IMR-90 (cell line): ENCODE results near the gene POLD1. TPM values are rescaled to one million over a fixed set of nuclear protein-coding genes. Genes with fewer than 3 reads are reported as not detected.

ENCODE experiments used
- ATAC-seq: fragments of 200-7000 bp; cut with Tn5 transposase; 2 replicates; pipeline ENCODE4 v1.9.1; 2020; ENCODE audit warnings: low read depth, mild to moderate bottlenecking, moderate library complexity
- BruUV-seq: library from RNA; stranded (reverse); fragments of 400-500 nt; replicated peaks from 2 replicates; lab custom pipeline; 2021; lab: Mats Ljungman, UMichigan
- CTCF ChIA-PET: fragments of 300-600 bp; formaldehyde crosslinking; extraction: SDS; loops from one replicate; lab custom pipeline; 2021; ENCODE audit warnings: antibody characterized with exemption; lab: Yijun Ruan, JAX
- POLR2A ChIA-PET: fragments of 300-600 bp; sonication (Branson Sonifier 250); formaldehyde crosslinking; loops from one replicate; lab custom pipeline; 2022; ENCODE audit warnings: antibody characterized with exemption; ENCODE audit not compliant: unreplicated experiment; lab: Charles Lee
- DNase-seq: peaks from one replicate; pipeline ENCODE4 v3.0.0; 2013
- H2AFZ ChIP-seq: replicated peaks from 2 replicates; pipeline ENCODE3; 2013; ENCODE audit warnings: low read length, mild to moderate bottlenecking; ENCODE audit not compliant: poor library complexity
- H2AK5ac ChIP-seq: 2 replicates; pipeline ENCODE4 v1.6.1; 2013; ENCODE audit warnings: low read depth, low read length, inconsistent platforms
- H2AK9ac ChIP-seq: replicated peaks from 2 replicates; pipeline ENCODE3; 2013; ENCODE audit warnings: mild to moderate bottlenecking, low read depth, low read length, moderate library complexity; ENCODE audit not compliant: poor library complexity
- H2BK120ac ChIP-seq: 2 replicates; pipeline ENCODE4 v1.6.1; 2013; ENCODE audit warnings: low read depth, low read length, inconsistent platforms
- H2BK15ac ChIP-seq: 3 replicates; pipeline ENCODE4 v1.6.1; 2013; ENCODE audit warnings: low read depth, low read length, inconsistent platforms
- H2BK20ac ChIP-seq: 2 replicates; pipeline ENCODE4 v1.6.1; 2013; ENCODE audit warnings: low read depth, mild to moderate bottlenecking, inconsistent platforms, low read length, moderate library complexity
- H2BK5ac ChIP-seq: 2 replicates; pipeline ENCODE4 v1.6.1; 2013; ENCODE audit warnings: mild to moderate bottlenecking, low read depth, low read length, inconsistent platforms; ENCODE audit not compliant: poor library complexity, severe bottlenecking
- H3K14ac ChIP-seq: replicated peaks from 2 replicates; pipeline ENCODE4 v1.6.1; 2013; ENCODE audit warnings: low read depth, low read length, inconsistent platforms
- H3K18ac ChIP-seq: 2 replicates; pipeline ENCODE4 v1.6.1; 2013; ENCODE audit warnings: low read depth, low read length, control low read depth
- H3K23ac ChIP-seq: 2 replicates; pipeline ENCODE4 v1.6.1; 2013; ENCODE audit warnings: low read depth, low read length, inconsistent platforms
- H3K27ac ChIP-seq: 2 replicates; pipeline ENCODE4 v1.5.1; 2013; ENCODE audit warnings: mild to moderate bottlenecking, control low read depth, low read length; ENCODE audit not compliant: insufficient read depth
- H3K27me3 ChIP-seq: 2 replicates; pipeline ENCODE4 v1.6.1; 2013; ENCODE audit warnings: low read length; ENCODE audit not compliant: control insufficient read depth, insufficient read depth
- H3K36me3 ChIP-seq: 2 replicates; pipeline ENCODE4 v1.6.1; 2013; ENCODE audit warnings: low read length, mixed read lengths; ENCODE audit not compliant: control insufficient read depth, insufficient read depth
- H3K4ac ChIP-seq: 2 replicates; pipeline ENCODE4 v1.6.1; 2013; ENCODE audit warnings: low read depth, low read length, inconsistent platforms
- H3K4me1 ChIP-seq: 2 replicates; pipeline ENCODE4 v1.6.1; 2013; ENCODE audit warnings: low read length, mixed read lengths; ENCODE audit not compliant: control insufficient read depth, insufficient read depth
- H3K4me2 ChIP-seq: 2 replicates; pipeline ENCODE4 v1.6.1; 2013; ENCODE audit warnings: low read depth, mild to moderate bottlenecking, control low read depth, low read length, moderate library complexity
- H3K4me3 ChIP-seq: 2 replicates; pipeline ENCODE4 v1.5.1; 2013; ENCODE audit warnings: low read depth, mild to moderate bottlenecking, control low read depth, low read length, moderate library complexity; ENCODE audit not compliant: insufficient read depth
- H3K56ac ChIP-seq: 2 replicates; pipeline ENCODE4 v1.6.1; 2013; ENCODE audit warnings: low read length, inconsistent platforms; ENCODE audit not compliant: insufficient read depth; ENCODE audit errors: extremely low read depth
- H3K79me1 ChIP-seq, 2 experiments: 2 replicates each; pipeline ENCODE4 v1.6.1; 2013; ENCODE audit warnings: low read length in 2 of 2, inconsistent platforms in 1 of 2, low read depth in 1 of 2
- H3K9ac ChIP-seq: 2 replicates; pipeline ENCODE4 v1.6.1; 2013; ENCODE audit warnings: low read depth, low read length, control low read depth
- H3K9me1 ChIP-seq: 2 replicates; pipeline ENCODE4 v1.6.1; 2013; ENCODE audit warnings: low read length, inconsistent platforms; ENCODE audit not compliant: insufficient read depth
- H3K9me3 ChIP-seq: 2 replicates; pipeline ENCODE4 v1.6.1; 2013; ENCODE audit warnings: low read length; ENCODE audit not compliant: control insufficient read depth, insufficient read depth
- H4K20me1 ChIP-seq: 2 replicates; pipeline ENCODE4 v1.6.1; 2013; ENCODE audit warnings: low read length, inconsistent platforms; ENCODE audit not compliant: insufficient read depth
- H4K5ac ChIP-seq: 2 replicates; pipeline ENCODE4 v1.6.1; 2013; ENCODE audit warnings: mild to moderate bottlenecking, low read depth, low read length, control low read depth
- H4K8ac ChIP-seq, 2 experiments: 2 replicates each; pipeline ENCODE4 v1.6.1; 2013; ENCODE audit warnings: low read depth in 2 of 2, low read length in 2 of 2, control low read depth in 1 of 2, inconsistent platforms in 1 of 2
- H4K91ac ChIP-seq: 2 replicates; pipeline ENCODE4 v1.6.1; 2013; ENCODE audit warnings: low read depth, low read length, inconsistent platforms; ENCODE audit not compliant: insufficient read depth
- CEBPB ChIP-seq: IDR thresholded peaks from 2 replicates; pipeline ENCODE4 v1.6.1; 2012; ENCODE audit warnings: low read depth, low read length, improper control_type of control experiment
- MXI1 ChIP-seq: IDR thresholded peaks from 2 replicates; pipeline ENCODE4 v1.6.1; 2012; ENCODE audit warnings: low read depth, mild to moderate bottlenecking, low read length, moderate library complexity, borderline replicate concordance
- NFE2L2 ChIP-seq: fragments of 150-350 bp; IDR thresholded peaks from 2 replicates; pipeline ENCODE4 v1.6.1; 2016; ENCODE audit warnings: low read depth, mild to moderate bottlenecking, low read length
- RFX5 ChIP-seq: IDR thresholded peaks from 2 replicates; pipeline ENCODE4 v1.8.0; 2012; ENCODE audit warnings: low read depth, mild to moderate bottlenecking, low read length, moderate library complexity
- WGBS, 2 experiments: methylation state at CpG; one replicate each; pipeline versions ENCODE4 v1.1.5 to v1.1.7; 2013; ENCODE audit warnings: missing lambda C conversion rate in 2 of 2; ENCODE audit not compliant: insufficient read length in 1 of 2; ENCODE audit errors: extremely low coverage in 2 of 2; 5-methylcytosine and 5-hydroxymethylcytosine counted together
- dilution Hi-C: fragments of 300-500 bp; cut with HindIII; formaldehyde crosslinking; loops from one replicate; pipeline ENCODE4 v1.14.3; 2018; ENCODE audit warnings: low sequenced_read_pairs; ENCODE audit not compliant: unreplicated experiment
- in situ Hi-C: fragments of 300-500 bp; cut with MboI; formaldehyde crosslinking; loops from 3 replicates; pipeline ENCODE4 v1.14.3; 2019; ENCODE audit warnings: low sequenced_read_pairs, inconsistent platforms, mixed read lengths
- intact Hi-C: fragments of 100-400 bp; cut with micrococcal nuclease; formaldehyde crosslinking; loops from 2 replicates; pipeline ENCODE4 v1.10.0; 2022
- polyA plus RNA-seq, 3 experiments: library from polyadenylated mRNA; depleted of rRNA; stranded (reverse); fragments of >200 nt; gene quantifications; 2 replicates each; pipeline ENCODE4 v1.2.3, GENCODE V29; 2012; ENCODE audit warnings: low replicate concordance in 1 of 3
- total RNA-seq: library from RNA; depleted of rRNA; stranded (reverse); fragments of >200 nt; gene quantifications from 2 replicates; pipeline ENCODE4 v1.2.3, GENCODE V29; 2012
- TF ChIP-seq, protein P1 (sequence below): fragments of 150-350 bp; IDR thresholded peaks from 2 replicates; pipeline ENCODE4 v1.6.1; 2016; ENCODE audit warnings: low read depth, mild to moderate bottlenecking, low read length, moderate library complexity, borderline replicate concordance

The POLD1 gene
- total and polyA plus RNA-seq, 2 of the 4 experiments (the other 2 are of a cell fraction): 13.8 to 28.9 TPM

GRCh38 chr19:50399368-50399745 is 15.2 kb downstream of the POLD1 start:
- intact Hi-C loops: no loop called here
- Histone ChIP-seq H2AK9ac (no peak overlapping the region), H2AFZ (no peak overlapping the region), H3K9ac (no peak overlapping the region), H2AK5ac (no peak overlapping the region), H3K4ac (no peak overlapping the region), H3K18ac (no peak overlapping the region), H3K23ac (no peak overlapping the region), H2BK15ac (no peak overlapping the region), H3K9me3 (no peaks in the 10 kb centered on the region), H3K27ac (no peak overlapping the region), H4K20me1 (peaks cover 3% of the 10 kb centered on the region; the same call in 1 of the 2 replicates), H4K5ac (no peak overlapping the region), H3K14ac (no peak overlapping the region), H3K79me1 (peaks cover 0 to 7% of the 10 kb centered on the region in 2 experiments; a peak in 2 of 4 replicates), H3K4me2 (no peak overlapping the region), H3K9me1 (no peaks in the 10 kb centered on the region), H3K56ac (no peak overlapping the region), H2BK5ac (no peak overlapping the region), H3K4me3 (no peak overlapping the region), H2BK20ac (no peak overlapping the region), H2BK120ac (no peak overlapping the region), H4K91ac (no peak overlapping the region), H3K36me3 (peaks cover 10% of the 10 kb centered on the region), H4K8ac (no peak overlapping the region), H3K4me1 (no peaks in the 10 kb centered on the region), H3K27me3 (no peaks in the 10 kb centered on the region)
- ATAC-seq (no peak), DNase-seq (no peak)
- ChIA-PET CTCF (no interaction called here), POLR2A (no interaction called here)
- TF ChIP-seq NFE2L2: no peak
- TF ChIP-seq MXI1: no peak
- TF ChIP-seq, protein P1, sequence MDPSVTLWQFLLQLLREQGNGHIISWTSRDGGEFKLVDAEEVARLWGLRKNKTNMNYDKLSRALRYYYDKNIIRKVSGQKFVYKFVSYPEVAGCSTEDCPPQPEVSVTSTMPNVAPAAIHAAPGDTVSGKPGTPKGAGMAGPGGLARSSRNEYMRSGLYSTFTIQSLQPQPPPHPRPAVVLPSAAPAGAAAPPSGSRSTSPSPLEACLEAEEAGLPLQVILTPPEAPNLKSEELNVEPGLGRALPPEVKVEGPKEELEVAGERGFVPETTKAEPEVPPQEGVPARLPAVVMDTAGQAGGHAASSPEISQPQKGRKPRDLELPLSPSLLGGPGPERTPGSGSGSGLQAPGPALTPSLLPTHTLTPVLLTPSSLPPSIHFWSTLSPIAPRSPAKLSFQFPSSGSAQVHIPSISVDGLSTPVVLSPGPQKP: no peak
- TF ChIP-seq CEBPB: no peak
- TF ChIP-seq RFX5: no peak
- BruUV-seq: no TSS peak
- dilution Hi-C loops: no loop called here
- no CpG with 5 or more reads among the region's 10 CpGs for WGBS, 2 experiments
- in situ Hi-C loops: no loop called here
